Measurements from ENCODE around the gene PRDX5.

DNA sequence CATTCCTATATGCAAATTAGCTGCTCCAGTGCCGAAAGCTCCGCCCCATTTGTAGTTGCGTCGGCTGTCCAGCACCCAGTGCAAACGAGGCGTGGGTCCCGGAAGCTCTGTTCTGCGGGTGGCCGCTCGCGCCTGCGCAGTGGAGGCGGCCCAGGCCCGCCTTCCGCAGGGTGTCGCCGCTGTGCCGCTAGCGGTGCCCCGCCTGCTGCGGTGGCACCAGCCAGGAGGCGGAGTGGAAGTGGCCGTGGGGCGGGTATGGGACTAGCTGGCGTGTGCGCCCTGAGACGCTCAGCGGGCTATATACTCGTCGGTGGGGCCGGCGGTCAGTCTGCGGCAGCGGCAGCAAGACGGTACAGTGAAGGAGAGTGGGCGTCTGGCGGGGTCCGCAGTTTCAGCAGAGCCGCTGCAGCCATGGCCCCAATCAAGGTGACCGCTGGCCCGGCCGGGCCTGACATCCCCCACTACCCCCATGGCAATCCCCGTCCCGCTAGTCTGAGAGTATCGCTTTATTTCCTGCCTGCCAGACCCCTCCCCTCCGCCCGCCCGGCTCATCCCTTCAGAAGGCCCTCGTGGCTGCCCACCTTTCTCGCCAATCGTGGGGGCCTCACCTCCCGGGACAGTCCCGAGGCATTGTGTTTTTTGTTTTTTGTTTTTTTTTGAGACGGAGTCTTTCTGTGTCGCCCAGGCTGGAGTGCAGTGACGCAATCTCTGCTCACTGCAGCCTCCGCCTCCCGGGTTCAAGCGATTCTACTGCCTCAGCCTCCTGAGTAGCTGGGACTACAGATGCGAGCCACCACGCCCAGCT is at the start of gene PRDX5:
- TF ChIP-seq, protein P1, sequence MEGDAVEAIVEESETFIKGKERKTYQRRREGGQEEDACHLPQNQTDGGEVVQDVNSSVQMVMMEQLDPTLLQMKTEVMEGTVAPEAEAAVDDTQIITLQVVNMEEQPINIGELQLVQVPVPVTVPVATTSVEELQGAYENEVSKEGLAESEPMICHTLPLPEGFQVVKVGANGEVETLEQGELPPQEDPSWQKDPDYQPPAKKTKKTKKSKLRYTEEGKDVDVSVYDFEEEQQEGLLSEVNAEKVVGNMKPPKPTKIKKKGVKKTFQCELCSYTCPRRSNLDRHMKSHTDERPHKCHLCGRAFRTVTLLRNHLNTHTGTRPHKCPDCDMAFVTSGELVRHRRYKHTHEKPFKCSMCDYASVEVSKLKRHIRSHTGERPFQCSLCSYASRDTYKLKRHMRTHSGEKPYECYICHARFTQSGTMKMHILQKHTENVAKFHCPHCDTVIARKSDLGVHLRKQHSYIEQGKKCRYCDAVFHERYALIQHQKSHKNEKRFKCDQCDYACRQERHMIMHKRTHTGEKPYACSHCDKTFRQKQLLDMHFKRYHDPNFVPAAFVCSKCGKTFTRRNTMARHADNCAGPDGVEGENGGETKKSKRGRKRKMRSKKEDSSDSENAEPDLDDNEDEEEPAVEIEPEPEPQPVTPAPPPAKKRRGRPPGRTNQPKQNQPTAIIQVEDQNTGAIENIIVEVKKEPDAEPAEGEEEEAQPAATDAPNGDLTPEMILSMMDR (IDR thresholded peaks at IDR 0.05), result peak in 5 of 6 experiments; percentile 51 to 90 (median 58)
- TF ChIP-seq POLR2A (IDR thresholded peaks at IDR 0.05) (peak in 3 of 4 donors; percentile 73 to 94 (median 89)), EP300 (IDR thresholded peaks at IDR 0.05) (peak in 1 of 4 donors; percentile 4)

Data from upper lobe of left lung (tissue), 4 donors.